ENCODE measurements around the gene C3orf18.

GRCh38 chr3:50612234-50612882 lies 44.8 kb upstream of the C3orf18 start:
- TF ChIP-seq POLR2A (IDR thresholded peaks at IDR 0.05; ENCODE audit: low read depth, low read length) = no peak
- TF ChIP-seq TAF1 (IDR thresholded peaks at IDR 0.05; ENCODE audit: low read depth, low read length) = no peak
- no peak for TF ChIP-seq POLR2AphosphoS5 (IDR thresholded peaks at IDR 0.05; ENCODE audit: low read depth, low read length)
- TF ChIP-seq PAX5 (IDR thresholded peaks at IDR 0.05; ENCODE audit: insufficient read depth, low read length, severe bottlenecking) = no peak
- no peak for TF ChIP-seq POU2F2 (IDR thresholded peaks at IDR 0.05; ENCODE audit: low read depth, low read length)
- TF ChIP-seq SPI1 (IDR thresholded peaks at IDR 0.05; ENCODE audit: low read depth, low read length) = no peak

Measured in GM12891 (cell line).